ENCODE results near the gene PCDHGB6.

The PCDHGB6 gene

GRCh38 chr5:141420855-141421488 is 13.2 kb downstream of the PCDHGB6 start, which contains the start of gene PCDHGA11:
TSS of gene PCDHGA11 (plus strand) at chr5:141421051. CDS start at chr5:141421228, 177 bp downstream.
- TF ChIP-seq, protein P1, sequence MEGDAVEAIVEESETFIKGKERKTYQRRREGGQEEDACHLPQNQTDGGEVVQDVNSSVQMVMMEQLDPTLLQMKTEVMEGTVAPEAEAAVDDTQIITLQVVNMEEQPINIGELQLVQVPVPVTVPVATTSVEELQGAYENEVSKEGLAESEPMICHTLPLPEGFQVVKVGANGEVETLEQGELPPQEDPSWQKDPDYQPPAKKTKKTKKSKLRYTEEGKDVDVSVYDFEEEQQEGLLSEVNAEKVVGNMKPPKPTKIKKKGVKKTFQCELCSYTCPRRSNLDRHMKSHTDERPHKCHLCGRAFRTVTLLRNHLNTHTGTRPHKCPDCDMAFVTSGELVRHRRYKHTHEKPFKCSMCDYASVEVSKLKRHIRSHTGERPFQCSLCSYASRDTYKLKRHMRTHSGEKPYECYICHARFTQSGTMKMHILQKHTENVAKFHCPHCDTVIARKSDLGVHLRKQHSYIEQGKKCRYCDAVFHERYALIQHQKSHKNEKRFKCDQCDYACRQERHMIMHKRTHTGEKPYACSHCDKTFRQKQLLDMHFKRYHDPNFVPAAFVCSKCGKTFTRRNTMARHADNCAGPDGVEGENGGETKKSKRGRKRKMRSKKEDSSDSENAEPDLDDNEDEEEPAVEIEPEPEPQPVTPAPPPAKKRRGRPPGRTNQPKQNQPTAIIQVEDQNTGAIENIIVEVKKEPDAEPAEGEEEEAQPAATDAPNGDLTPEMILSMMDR (IDR thresholded peaks at IDR 0.05; ENCODE audit: low read depth, low read length): no peak; the same call in 1 of the 2 replicates
- no peak within 1 kb of the TSS for H3K4me3 ChIP-seq (ENCODE audit: low read depth, low read length)
- no peak within 1 kb of the TSS for H3K27ac ChIP-seq
- H3K36me3 ChIP-seq: no peaks in the 10 kb centered on the region
- DNase-seq: peak; percentile 30
- peaks cover 25% of the 10 kb centered on the region for H3K9me3 ChIP-seq (ENCODE audit: severe bottlenecking)
- no peaks in the 10 kb centered on the region for H3K27me3 ChIP-seq (ENCODE audit: insufficient read depth, low read depth, severe bottlenecking)

- Histone ChIP-seq H3K9me3 (ENCODE audit: severe bottlenecking) (peaks cover 25% of the 10 kb centered on the region), H3K36me3 (no peaks in the 10 kb centered on the region), H3K27me3 (ENCODE audit: insufficient read depth, low read depth, severe bottlenecking) (no peaks in the 10 kb centered on the region), H3K27ac (no peak overlapping the region), H3K4me3 (ENCODE audit: low read depth, low read length) (no peak overlapping the region)
- no peak for DNase-seq
- TF ChIP-seq, protein P1 (IDR thresholded peaks at IDR 0.05; ENCODE audit: low read depth, low read length): no peak
Observed at GRCh38 chr5:141421489-141421855, 13.7 kb downstream of the PCDHGB6 start.

DNA sequence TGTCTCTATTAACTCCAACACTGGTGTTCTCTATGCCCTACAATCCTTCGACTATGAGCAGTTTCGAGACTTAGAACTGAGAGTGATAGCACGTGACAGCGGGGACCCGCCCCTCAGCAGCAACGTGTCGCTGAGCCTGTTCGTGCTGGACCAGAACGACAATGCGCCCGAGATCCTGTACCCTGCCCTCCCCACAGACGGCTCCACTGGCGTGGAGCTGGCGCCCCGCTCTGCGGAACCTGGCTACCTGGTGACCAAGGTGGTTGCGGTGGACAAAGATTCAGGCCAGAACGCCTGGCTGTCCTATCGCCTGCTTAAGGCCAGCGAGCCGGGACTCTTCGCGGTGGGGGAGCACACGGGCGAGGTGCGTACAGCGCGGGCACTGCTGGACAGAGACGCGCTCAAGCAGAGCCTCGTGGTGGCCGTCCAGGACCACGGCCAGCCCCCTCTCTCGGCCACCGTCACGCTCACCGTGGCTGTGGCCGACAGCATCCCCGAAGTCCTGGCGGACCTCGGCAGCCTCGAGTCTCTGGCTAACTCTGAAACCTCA is 15.0 kb downstream of the PCDHGB6 start:
- DNase-seq: no peak
- TF ChIP-seq, protein P1 (IDR thresholded peaks at IDR 0.05; ENCODE audit: low read depth, low read length): no peak
- H3K9me3 ChIP-seq (ENCODE audit: severe bottlenecking): peaks cover 27% of the 10 kb centered on the region
- no peak overlapping the region for H3K27ac ChIP-seq
- no peaks in the 10 kb centered on the region for H3K36me3 ChIP-seq
- H3K4me3 ChIP-seq (ENCODE audit: low read depth, low read length): no peak overlapping the region
- H3K27me3 ChIP-seq (ENCODE audit: insufficient read depth, low read depth, severe bottlenecking): no peaks in the 10 kb centered on the region

DNA sequence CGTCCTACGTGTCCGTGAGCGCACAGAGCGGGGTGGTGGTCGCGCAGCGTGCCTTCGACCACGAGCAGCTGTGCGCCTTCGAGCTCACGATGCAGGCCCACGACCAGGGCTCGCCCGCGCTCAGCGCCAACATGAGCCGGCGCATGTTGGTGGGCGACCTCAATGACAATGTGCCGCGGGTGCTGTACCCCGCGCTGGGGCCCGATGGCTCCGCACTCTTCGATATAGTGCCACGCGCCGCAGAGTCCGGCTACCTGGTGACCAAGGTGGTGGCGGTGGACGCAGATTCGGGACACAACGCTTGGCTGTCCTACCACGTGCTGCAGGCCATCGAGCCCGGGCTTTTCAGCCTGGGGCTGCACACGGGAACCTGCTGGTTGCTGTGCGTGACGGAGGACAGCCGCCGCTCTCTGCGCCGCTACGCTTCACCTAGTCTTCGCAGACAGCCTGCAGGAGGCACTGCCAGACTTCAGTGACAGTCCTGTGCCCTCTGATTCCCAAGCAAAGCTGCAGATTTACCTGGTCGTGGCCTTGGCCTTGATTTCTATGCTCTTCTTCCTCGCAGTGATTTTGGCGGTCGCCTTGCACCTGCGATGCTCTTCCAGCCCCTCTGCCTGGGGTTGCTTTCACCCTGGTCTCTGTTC is 20.1 kb downstream of the PCDHGB6 start:
- Histone ChIP-seq H3K27ac (no peak overlapping the region), H3K9me3 (ENCODE audit: severe bottlenecking) (peaks cover 6% of the 10 kb centered on the region), H3K4me3 (ENCODE audit: low read depth, low read length) (no peak overlapping the region), H3K27me3 (ENCODE audit: insufficient read depth, low read depth, severe bottlenecking) (no peaks in the 10 kb centered on the region), H3K36me3 (no peaks in the 10 kb centered on the region)
- no peak for DNase-seq
- TF ChIP-seq, protein P1 (IDR thresholded peaks at IDR 0.05; ENCODE audit: low read depth, low read length): 0 out of 2 replicates have a peak, but pooled peaks have one; percentile 1

DNA sequence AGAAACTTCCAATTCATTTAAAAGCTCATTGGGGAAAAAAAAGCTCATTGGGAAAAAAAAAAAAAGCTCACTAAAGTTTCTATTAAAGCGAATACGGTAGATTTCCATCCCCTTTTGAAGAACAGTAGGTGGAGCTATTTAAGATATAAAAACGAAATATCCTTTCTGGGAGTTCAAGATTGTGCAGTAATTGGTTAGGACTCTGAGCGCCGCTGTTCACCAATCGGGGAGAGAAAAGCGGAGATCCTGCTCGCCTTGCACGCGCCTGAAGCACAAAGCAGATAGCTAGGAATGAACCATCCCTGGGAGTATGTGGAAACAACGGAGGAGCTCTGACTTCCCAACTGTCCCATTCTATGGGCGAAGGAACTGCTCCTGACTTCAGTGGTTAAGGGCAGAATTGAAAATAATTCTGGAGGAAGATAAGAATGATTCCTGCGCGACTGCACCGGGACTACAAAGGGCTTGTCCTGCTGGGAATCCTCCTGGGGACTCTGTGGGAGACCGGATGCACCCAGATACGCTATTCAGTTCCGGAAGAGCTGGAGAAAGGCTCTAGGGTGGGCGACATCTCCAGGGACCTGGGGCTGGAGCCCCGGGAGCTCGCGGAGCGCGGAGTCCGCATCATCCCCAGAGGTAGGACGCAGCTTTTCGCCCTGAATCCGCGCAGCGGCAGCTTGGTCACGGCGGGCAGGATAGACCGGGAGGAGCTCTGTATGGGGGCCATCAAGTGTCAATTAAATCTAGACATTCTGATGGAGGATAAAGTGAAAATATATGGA is 22.7 kb downstream of the PCDHGB6 start, which contains the start of gene PCDHGA12:
TSS of gene PCDHGA12 (plus strand) at position 176 of the 782 bp plus-strand sequence. CDS start at position 429, 253 bp downstream.
- no peak within 1 kb of the TSS for H3K4me3 ChIP-seq (ENCODE audit: low read depth, low read length)
- TF ChIP-seq, protein P1 (IDR thresholded peaks at IDR 0.05; ENCODE audit: low read depth, low read length): no peak
- peaks cover 6% of the 10 kb centered on the region for H3K9me3 ChIP-seq (ENCODE audit: severe bottlenecking)
- no peak for DNase-seq
- H3K36me3 ChIP-seq: no peaks in the 10 kb centered on the region
- no peaks in the 10 kb centered on the region for H3K27me3 ChIP-seq (ENCODE audit: insufficient read depth, low read depth, severe bottlenecking)
- H3K27ac ChIP-seq: no peak within 1 kb of the TSS
